IMR-90 (cell line): ENCODE data around the gene ELOB.

Source experiments
- BHLHE40 ChIP-seq: fragments of 150-350 bp; IDR thresholded peaks from 2 replicates; pipeline ENCODE4 v1.6.1; 2016; ENCODE audit warnings: mild to moderate bottlenecking, low read depth, low read length
- CTCF ChIP-seq: conservative IDR thresholded peaks from 2 replicates; pipeline ENCODE4 v1.5.1; 2012; ENCODE audit warnings: mild to moderate bottlenecking, low read depth, low read length, improper control_type of control experiment
- FOS ChIP-seq: fragments of 150-350 bp; IDR thresholded peaks from 2 replicates; pipeline ENCODE4 v1.6.1; 2016; ENCODE audit warnings: low read depth, low read length
- POLR2A ChIP-seq: IDR thresholded peaks from 2 replicates; pipeline ENCODE4 v1.6.1; 2012; ENCODE audit warnings: mild to moderate bottlenecking, low read depth, low read length
- RCOR1 ChIP-seq: IDR thresholded peaks from 2 replicates; pipeline ENCODE4 v1.6.1; 2012; ENCODE audit warnings: mild to moderate bottlenecking, low read length, improper control_type of control experiment; ENCODE audit not compliant: insufficient replicate concordance
- SMC3 ChIP-seq: fragments of 150-350 bp; IDR thresholded peaks from 2 replicates; pipeline ENCODE4 v1.6.1; 2016; ENCODE audit warnings: low read depth, mild to moderate bottlenecking, antibody characterized with exemption, low read length, moderate library complexity
- USF2 ChIP-seq: fragments of 150-350 bp; IDR thresholded peaks from 2 replicates; pipeline ENCODE4 v1.6.1; 2017; ENCODE audit warnings: mild to moderate bottlenecking, antibody characterized with exemption, low read length, low read depth

- TF ChIP-seq CTCF (no peak), SMC3 (no peak), BHLHE40 (no peak), RCOR1 (no peak), USF2 (no peak), POLR2A (no peak), FOS (no peak)
Observed at GRCh38 chr16:2819939-2820835, 43.1 kb upstream of the ELOB start.
